Adrenal gland (tissue), 5 donors: ENCODE results near the gene PDLIM5.

Experiments used
- CTCF ChIP-seq, 6 experiments: fragments of 450-650 bp in 4 of 6; fragments of 200-600 bp in 2 of 6; sonication (generic) in 1 of 6; IDR thresholded peaks; 1 replicate in 5 of 6; 2 replicates in 1 of 6; pipeline versions ENCODE4 v1.5.1 to v1.8.0; 2016 to 2021; ENCODE audit warnings: antibody characterized with exemption in 6 of 6, mild to moderate bottlenecking in 2 of 6, moderate library complexity in 1 of 6
- POLR2A ChIP-seq, 2 donors: fragments of 450-650 bp; IDR thresholded peaks; one replicate each; pipeline ENCODE4 v1.6.1; 2017; ENCODE audit warnings: antibody characterized with exemption in 2 of 2, mild to moderate bottlenecking in 2 of 2, moderate library complexity in 1 of 2
- donor health status: DM: no; HTN: no; CAD: no.

GRCh38 chr4:94691552-94691951 lies 239.8 kb downstream of the PDLIM5 start:
- no peak for TF ChIP-seq POLR2A (IDR thresholded peaks at IDR 0.05)
- no peak for TF ChIP-seq CTCF (IDR thresholded peaks at IDR 0.05)
